Smooth muscle cell (in vitro differentiated cells): ENCODE results near the gene DOHH. TPM values are rescaled to one million over a fixed set of nuclear protein-coding genes. Genes with fewer than 3 reads are reported as not detected.
"Not testable (repeated sequence)": the region's sequence is repeated elsewhere in the genome, so short reads cannot be mapped to it uniquely, and the experiment has no call there.

Source experiments
- DNase-seq: peaks from one replicate; lab custom pipeline; 2025; ENCODE audit not compliant: unreplicated experiment; lab: John Stamatoyannopoulos, UW
- H2AFZ ChIP-seq: fragments of 200-600 bp; sonication (generic); 2 replicates; pipeline ENCODE4 v1.6.0; 2016; ENCODE audit warnings: antibody characterized with exemption, low read depth, mild to moderate bottlenecking
- H3F3A ChIP-seq: fragments of 200-600 bp; sonication (generic); 2 replicates; pipeline ENCODE4 v1.6.0; 2017; ENCODE audit warnings: antibody characterized with exemption, low read depth
- H3K27ac ChIP-seq: fragments of 200-600 bp; sonication (generic); 2 replicates; pipeline ENCODE4 v1.5.1; 2016; ENCODE audit warnings: low read depth, mild to moderate bottlenecking
- H3K27me3 ChIP-seq: fragments of 200-600 bp; sonication (generic); 2 replicates; pipeline ENCODE4 v1.6.1; 2016; ENCODE audit warnings: low read depth, mild to moderate bottlenecking
- H3K36me3 ChIP-seq: fragments of 200-600 bp; sonication (generic); 2 replicates; pipeline ENCODE4 v1.5.1; 2016; ENCODE audit warnings: low read depth
- H3K4me1 ChIP-seq: fragments of 200-600 bp; sonication (generic); 2 replicates; pipeline ENCODE4 v1.5.1; 2016; ENCODE audit warnings: low read depth
- H3K4me2 ChIP-seq: fragments of 200-600 bp; sonication (generic); 2 replicates; pipeline ENCODE4 v1.6.0; 2016; ENCODE audit warnings: mild to moderate bottlenecking
- H3K4me3 ChIP-seq: fragments of 200-600 bp; sonication (generic); 2 replicates; pipeline ENCODE4 v1.5.1; 2016; ENCODE audit warnings: mild to moderate bottlenecking
- H3K79me2 ChIP-seq: fragments of 200-600 bp; sonication (generic); 2 replicates; pipeline ENCODE4 v1.6.0; 2016; ENCODE audit warnings: low read depth, mild to moderate bottlenecking
- H3K9ac ChIP-seq: fragments of 200-600 bp; sonication (generic); 2 replicates; pipeline ENCODE4 v1.6.0; 2016; ENCODE audit warnings: low read depth
- H3K9me3 ChIP-seq: fragments of 200-600 bp; sonication (generic); replicated peaks from 2 replicates; pipeline ENCODE4 v1.5.1; 2016; ENCODE audit warnings: low read depth
- H4K20me1 ChIP-seq: fragments of 200-600 bp; sonication (generic); 2 replicates; pipeline ENCODE4 v1.6.0; 2016; ENCODE audit warnings: low read depth
- CTCF ChIP-seq: fragments of 200-600 bp; sonication (generic); IDR thresholded peaks from 2 replicates; pipeline ENCODE4 v1.5.1; 2017; ENCODE audit warnings: borderline replicate concordance, mild to moderate bottlenecking, antibody characterized with exemption; ENCODE audit not compliant: insufficient read depth, poor library complexity, severe bottlenecking
- WGBS: methylation state at CpG from one replicate; pipeline ENCODE4 v1.1.7; 2016; ENCODE audit warnings: low lambda C conversion rate; 5-methylcytosine and 5-hydroxymethylcytosine counted together
- polyA plus RNA-seq: library from polyadenylated mRNA; unstranded; fragments of >200 nt; fragmentation: Nextera tagmentation; extraction: Ambion mirVana; gene quantifications from 2 replicates; pipeline ENCODE4 v1.2.1, GENCODE V29; 2016
- total RNA-seq: library from RNA; depleted of rRNA; stranded (reverse); fragments of >200 nt; gene quantifications from 2 replicates; pipeline ENCODE4 v1.2.3, GENCODE V29; 2014

DOHH gene
- total and polyA plus RNA-seq, 2 experiments from 2014 or later, result 8.7 to 27.2 TPM

GRCh38 chr19:3509566-3509989, 9.1 kb upstream of the DOHH start:
- peaks cover 79% of the 10 kb centered on the region for H3K79me2 ChIP-seq
- no peak for DNase-seq
- H3K4me1 ChIP-seq, result no peaks in the 10 kb centered on the region
- H2AFZ ChIP-seq, result no peak overlapping the region
- peak overlapping the region; percentile 60 for H3K9ac ChIP-seq
- no peak overlapping the region for H3K4me3 ChIP-seq
- H3K9me3 ChIP-seq, result no peaks in the 10 kb centered on the region
- 54% methylated on average over 15 of the region's 15 CpGs for WGBS
- H3K36me3 ChIP-seq, result no peaks in the 10 kb centered on the region
- no peaks in the 10 kb centered on the region for H3K27me3 ChIP-seq
- peak overlapping the region; percentile 87 for H3K27ac ChIP-seq
- TF ChIP-seq CTCF, result no peak
- peak overlapping the region; percentile 2 for H3K4me2 ChIP-seq
- H3F3A ChIP-seq, result peaks cover 4% of the 10 kb centered on the region
- H4K20me1 ChIP-seq, result peaks cover 74% of the 10 kb centered on the region

- no peaks in the 10 kb centered on the region for H3K9me3 ChIP-seq
- no peak overlapping the region for H3K4me3 ChIP-seq
- no peak for TF ChIP-seq CTCF
- H3K27ac ChIP-seq, result peak overlapping the region; percentile 87
- H4K20me1 ChIP-seq, result peaks cover 67% of the 10 kb centered on the region
- 86% methylated on average over 23 of the region's 23 CpGs for WGBS
- H2AFZ ChIP-seq, result no peak overlapping the region
- no peak for DNase-seq
- peak overlapping the region; percentile 2 for H3K4me2 ChIP-seq
- H3K9ac ChIP-seq, result peak overlapping the region; percentile 60
- H3K27me3 ChIP-seq, result no peaks in the 10 kb centered on the region
- H3K36me3 ChIP-seq, result no peaks in the 10 kb centered on the region
- H3F3A ChIP-seq, result peaks cover 4% of the 10 kb centered on the region
- H3K4me1 ChIP-seq, result no peaks in the 10 kb centered on the region
- H3K79me2 ChIP-seq, result peaks cover 72% of the 10 kb centered on the region
Observed at GRCh38 chr19:3508771-3509535, 8.5 kb upstream of the DOHH start.

- peaks cover 60% of the 10 kb centered on the region for H4K20me1 ChIP-seq
- peak overlapping the region; percentile 96 for H3K9ac ChIP-seq
- peak overlapping the region; percentile 90 for H3K4me3 ChIP-seq
- not testable (repeated sequence) for H2AFZ ChIP-seq, H3F3A ChIP-seq, H3K9me3 ChIP-seq, DNase-seq, H3K36me3 ChIP-seq, H3K27me3 ChIP-seq, H3K4me1 ChIP-seq
- WGBS, result 87% methylated on average over 17 of the region's 18 CpGs
- H3K4me2 ChIP-seq, result peak overlapping the region; percentile 99
- peak overlapping the region; percentile 87 for H3K27ac ChIP-seq
- H3K79me2 ChIP-seq, result peaks cover 65% of the 10 kb centered on the region
Observed at GRCh38 chr19:3508121-3508661, 7.7 kb upstream of the DOHH start.

- no peak overlapping the region for H2AFZ ChIP-seq
Observed at GRCh38 chr19:3507371-3508120, 7.1 kb upstream of the DOHH start.

More at GRCh38 chr19:3507371-3508120, 7.1 kb upstream of the DOHH start:
- no peak for DNase-seq
- H4K20me1 ChIP-seq, result peaks cover 53% of the 10 kb centered on the region
- WGBS, result 18% methylated on average over 31 of the region's 31 CpGs
- H3K4me2 ChIP-seq, result peak overlapping the region; percentile 99
- H3K9me3 ChIP-seq, result no peaks in the 10 kb centered on the region
- no peaks in the 10 kb centered on the region for H3K36me3 ChIP-seq
- H3K27ac ChIP-seq, result peak overlapping the region; percentile 87
- H3K4me1 ChIP-seq, result no peaks in the 10 kb centered on the region
- peaks cover 4% of the 10 kb centered on the region for H3F3A ChIP-seq
- H3K79me2 ChIP-seq, result peaks cover 58% of the 10 kb centered on the region
- peak overlapping the region; percentile 90 for H3K4me3 ChIP-seq
- H3K9ac ChIP-seq, result peak overlapping the region; percentile 96
- TF ChIP-seq CTCF, result no peak
- H3K27me3 ChIP-seq, result no peaks in the 10 kb centered on the region
